ENCODE data around the gene RNF8.

Gene RNF8

GRCh38 chr6:37418722-37419121, 64.9 kb downstream of the RNF8 start:
- Histone ChIP-seq H3K27ac (replicated peaks) (no peak overlapping the region), H3K27me3 (ENCODE audit: insufficient read depth, poor library complexity, severe bottlenecking) (no peaks in the 10 kb centered on the region), H3K4me3 (replicated peaks; ENCODE audit: insufficient read depth, low read length) (no peak overlapping the region)
- no peak for DNase-seq (ENCODE audit: low read depth in 1 of 2, low spot score in 1 of 2)
- TF ChIP-seq REST (IDR thresholded peaks at IDR 0.05; ENCODE audit: insufficient replicate concordance, low read depth) (no peak), CTCF (IDR thresholded peaks at IDR 0.05; ENCODE audit: insufficient read depth, low read length) (no peak), GABPA (IDR thresholded peaks at IDR 0.05; ENCODE audit: low read depth) (no peak), POLR2AphosphoS5 (IDR thresholded peaks at IDR 0.05; ENCODE audit: low read depth) (no peak), SPI1 (IDR thresholded peaks at IDR 0.05; ENCODE audit: borderline replicate concordance, low read depth) (no peak)

DNA sequence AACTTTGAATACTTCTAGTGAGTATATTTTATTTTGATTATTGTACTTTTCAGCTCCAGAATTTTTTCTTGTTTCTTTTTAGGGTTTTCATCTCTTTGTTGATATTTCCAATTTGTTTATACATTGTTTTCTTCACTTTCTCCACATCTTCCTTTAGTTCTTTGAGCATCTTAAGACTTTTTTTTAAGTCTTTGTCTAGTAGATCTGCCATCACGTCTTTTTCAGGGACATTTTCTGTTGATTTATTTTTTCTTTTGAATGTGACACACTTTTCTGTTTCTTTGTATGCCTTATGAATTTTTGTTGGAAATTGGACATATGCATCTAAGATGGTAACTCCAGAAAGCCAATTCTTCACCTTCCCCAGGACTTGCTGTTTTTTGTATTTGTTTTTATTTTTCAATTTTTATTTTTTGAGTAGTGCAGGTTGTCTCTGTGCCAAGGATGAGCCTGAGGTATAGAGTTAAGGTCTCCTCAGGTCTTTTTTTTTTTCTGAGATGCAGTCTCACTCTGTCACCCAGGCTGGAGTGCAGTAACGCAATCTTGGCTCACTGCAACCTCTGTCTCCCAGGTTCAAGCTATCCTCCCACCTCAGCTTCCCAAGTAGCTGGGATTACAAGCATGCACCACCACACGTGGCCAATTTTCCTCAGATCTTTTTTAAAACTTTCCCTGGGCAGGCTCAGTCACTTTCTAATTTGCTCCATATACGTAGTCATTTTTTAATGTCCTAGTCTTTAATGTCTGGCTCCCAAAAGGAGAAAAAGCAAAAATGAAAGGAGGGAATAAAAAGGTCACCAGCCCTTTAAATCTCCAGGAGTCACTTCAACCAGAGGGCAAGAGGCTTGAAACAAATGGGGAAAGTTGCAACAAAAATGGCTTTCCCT, 72.5 kb downstream of the RNF8 start:
- no peak for DNase-seq (ENCODE audit: low read depth in 1 of 2, low spot score in 1 of 2)
- TF ChIP-seq POLR2AphosphoS5 (IDR thresholded peaks at IDR 0.05; ENCODE audit: low read depth) (no peak), GABPA (IDR thresholded peaks at IDR 0.05; ENCODE audit: low read depth) (no peak), SPI1 (IDR thresholded peaks at IDR 0.05; ENCODE audit: borderline replicate concordance, low read depth) (no peak), REST (IDR thresholded peaks at IDR 0.05; ENCODE audit: insufficient replicate concordance, low read depth) (no peak), CTCF (IDR thresholded peaks at IDR 0.05; ENCODE audit: insufficient read depth, low read length) (no peak)
- Histone ChIP-seq H3K27me3 (ENCODE audit: insufficient read depth, poor library complexity, severe bottlenecking) (no peaks in the 10 kb centered on the region), H3K27ac (replicated peaks) (no peak overlapping the region), H3K4me3 (replicated peaks; ENCODE audit: insufficient read depth, low read length) (no peak overlapping the region)

DNA sequence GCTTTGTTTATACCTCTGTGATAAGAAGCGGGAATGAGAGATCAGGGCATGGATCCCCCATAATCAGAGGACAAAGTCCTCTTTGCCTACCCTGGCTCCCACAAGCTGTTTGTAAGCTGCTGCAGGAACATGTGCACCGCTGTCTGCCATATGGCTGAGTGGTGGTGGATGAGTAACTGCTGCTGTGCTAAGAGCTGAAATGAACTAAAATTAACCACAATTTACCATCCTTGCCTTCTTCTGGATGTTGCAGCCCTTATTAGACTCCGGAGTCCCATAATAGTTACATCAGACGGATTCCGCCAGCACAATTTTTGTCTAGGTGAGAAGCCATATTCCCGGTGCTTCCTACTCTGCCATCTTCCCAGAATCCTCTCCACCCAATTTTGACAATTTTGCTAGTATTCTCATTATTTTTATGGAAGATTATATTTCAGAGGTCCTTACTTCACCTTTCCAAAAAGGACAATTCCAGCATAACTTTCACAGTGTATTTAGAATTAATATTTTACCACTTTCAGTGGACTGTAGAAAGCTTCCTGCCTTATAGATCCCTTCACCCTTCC, 73.2 kb downstream of the RNF8 start:
- DNase-seq (ENCODE audit: low read depth in 1 of 2, low spot score in 1 of 2): no peak
- H3K27me3 ChIP-seq (ENCODE audit: insufficient read depth, poor library complexity, severe bottlenecking): no peaks in the 10 kb centered on the region
- no peak overlapping the region for H3K4me3 ChIP-seq (replicated peaks; ENCODE audit: insufficient read depth, low read length)
- no peak overlapping the region for H3K27ac ChIP-seq (replicated peaks)
- TF ChIP-seq SPI1 (IDR thresholded peaks at IDR 0.05; ENCODE audit: borderline replicate concordance, low read depth) (no peak), POLR2AphosphoS5 (IDR thresholded peaks at IDR 0.05; ENCODE audit: low read depth) (no peak), REST (IDR thresholded peaks at IDR 0.05; ENCODE audit: insufficient replicate concordance, low read depth) (no peak), CTCF (IDR thresholded peaks at IDR 0.05; ENCODE audit: insufficient read depth, low read length) (no peak), GABPA (IDR thresholded peaks at IDR 0.05; ENCODE audit: low read depth) (no peak)
